H1 (cell line): ENCODE measurements around the gene RIMBP2. TPM values are rescaled to one million over a fixed set of nuclear protein-coding genes. Genes with fewer than 3 reads are reported as not detected.

Source experiments
- CTCF ChIA-PET: fragments of 300-600 bp; sonication (Branson Sonifier 250); formaldehyde crosslinking; loops from one replicate; lab custom pipeline; 2021; ENCODE audit not compliant: partially characterized antibody; lab: Charles Lee
- POLR2A ChIA-PET: fragments of 300-600 bp; sonication (Branson Sonifier 250); formaldehyde crosslinking; loops from one replicate; lab custom pipeline; 2021; ENCODE audit warnings: inconsistent platforms; ENCODE audit not compliant: partially characterized antibody; lab: Charles Lee
- DNase-seq, 2 experiments: peaks; one replicate each; pipeline versions ENCODE4 v3.0.0 to v3.0.0-alpha.2; 2010 to 2022; ENCODE audit warnings: low spot score in 2 of 2, low read depth in 1 of 2, mixed read lengths in 1 of 2
- FAIRE-seq: peaks from 2 replicates; lab custom pipeline; 2011; peaks lifted over from hg19 to GRCh38; lab: Jason Lieb, UNC
- H2AFZ ChIP-seq: 2 replicates; pipeline ENCODE4 v1.8.1; 2012; ENCODE audit warnings: low read length, inconsistent platforms
- H2AK5ac ChIP-seq: 2 replicates; pipeline ENCODE4 v1.6.1; 2013; ENCODE audit warnings: low read depth, low read length
- H2BK120ac ChIP-seq: replicated peaks from 2 replicates; pipeline ENCODE3; 2013; ENCODE audit warnings: low read depth, low read length, inconsistent platforms
- H2BK12ac ChIP-seq: 2 replicates; pipeline ENCODE4 v1.6.1; 2013; ENCODE audit warnings: low read depth, low read length
- H2BK15ac ChIP-seq: 2 replicates; pipeline ENCODE4 v1.6.1; 2013; ENCODE audit warnings: low read length
- H2BK20ac ChIP-seq: 2 replicates; pipeline ENCODE4 v1.6.1; 2013; ENCODE audit warnings: low read length
- H2BK5ac ChIP-seq: 2 replicates; pipeline ENCODE4 v1.6.1; 2013; ENCODE audit warnings: low read depth, low read length
- H3K14ac ChIP-seq: 2 replicates; pipeline ENCODE4 v1.6.1; 2013; ENCODE audit warnings: inconsistent platforms; ENCODE audit not compliant: insufficient read length
- H3K18ac ChIP-seq: 2 replicates; pipeline ENCODE4 v1.6.1; 2013; ENCODE audit warnings: low read length; ENCODE audit errors: extremely low read depth
- H3K23ac ChIP-seq: 2 replicates; pipeline ENCODE4 v1.6.1; 2013; ENCODE audit warnings: inconsistent platforms; ENCODE audit not compliant: insufficient read length
- H3K23me2 ChIP-seq: 2 replicates; pipeline ENCODE4 v1.6.1; 2013; ENCODE audit warnings: low read depth, low read length
- H3K27ac ChIP-seq: 2 replicates; pipeline ENCODE4 v1.6.1; 2011; ENCODE audit warnings: low read depth, low read length, inconsistent platforms
- H3K27me3 ChIP-seq, 4 experiments: replicated peaks in 1 of 4; 1 replicate in 1 of 4; 2 replicates in 3 of 4; pipeline versions ENCODE4 v1.6.1 to v1.8.1; 2011 to 2013; ENCODE audit warnings: low read length in 3 of 4, mild to moderate bottlenecking in 3 of 4, inconsistent platforms in 2 of 4, mixed read lengths in 2 of 4, moderate library complexity in 1 of 4; ENCODE audit not compliant: control insufficient read depth in 3 of 4, insufficient read depth in 3 of 4; ENCODE audit errors: extremely low read depth in 1 of 4
- H3K36me3 ChIP-seq, 4 experiments: 2 replicates each; pipeline versions ENCODE4 v1.6.1 to v1.8.1; 2011 to 2013; ENCODE audit warnings: mild to moderate bottlenecking in 4 of 4, low read length in 3 of 4, moderate library complexity in 2 of 4, control low read depth in 1 of 4, inconsistent platforms in 1 of 4; ENCODE audit not compliant: insufficient read depth in 4 of 4, control insufficient read depth in 2 of 4
- H3K4ac ChIP-seq: replicated peaks from 2 replicates; pipeline ENCODE3; 2013; ENCODE audit warnings: low read length, low read depth, mixed read lengths, inconsistent platforms; ENCODE audit not compliant: insufficient read length
- H3K4me1 ChIP-seq, 4 experiments: replicated peaks in 1 of 4; 1 replicate in 1 of 4; 2 replicates in 3 of 4; pipeline versions ENCODE4 v1.6.1 to v1.8.1; 2011 to 2013; ENCODE audit warnings: low read length in 3 of 4, inconsistent platforms in 2 of 4, mixed read lengths in 1 of 4; ENCODE audit not compliant: insufficient read depth in 4 of 4, control insufficient read depth in 3 of 4
- H3K4me2 ChIP-seq, 2 experiments: 2 replicates each; pipeline versions ENCODE4 v1.6.1 to v1.8.1; 2011 to 2013; ENCODE audit warnings: low read depth in 2 of 2, low read length in 2 of 2, control low read depth in 1 of 2, inconsistent platforms in 1 of 2, mild to moderate bottlenecking in 1 of 2; ENCODE audit not compliant: insufficient read depth in 1 of 2
- H3K4me3 ChIP-seq, 4 experiments: fragments of 200-600, 300-600 bp in 1 of 4; sonication (generic), shearing (Covaris generic), sonication (Bioruptor Twin) in 1 of 4; 2 replicates each; pipeline versions ENCODE4 v1.5.1 to v1.8.1; 2011 to 2016; ENCODE audit warnings: low read length in 4 of 4, low read depth in 3 of 4, control low read depth in 2 of 4, inconsistent platforms in 2 of 4, mild to moderate bottlenecking in 2 of 4, mixed read lengths in 1 of 4, moderate library complexity in 1 of 4; ENCODE audit not compliant: insufficient read depth in 2 of 4; ENCODE audit errors: extremely low read depth in 1 of 4
- H3K56ac ChIP-seq: replicated peaks from 2 replicates; pipeline ENCODE3; 2013; ENCODE audit warnings: low read depth, mild to moderate bottlenecking, mixed read lengths, low read length, inconsistent platforms; ENCODE audit not compliant: insufficient read length
- H3K79me1 ChIP-seq: 2 replicates; pipeline ENCODE4 v1.6.1; 2013; ENCODE audit warnings: low read depth, low read length, control low read depth
- H3K79me2 ChIP-seq, 2 experiments: 2 replicates each; pipeline versions ENCODE4 v1.6.1 to v1.8.1; 2012 to 2013; ENCODE audit warnings: low read length in 2 of 2, mild to moderate bottlenecking in 2 of 2, inconsistent platforms in 1 of 2; ENCODE audit not compliant: insufficient read depth in 2 of 2, control insufficient read depth in 1 of 2
- H3K9ac ChIP-seq, 4 experiments: replicated peaks in 1 of 4; 1 replicate in 1 of 4; 2 replicates in 3 of 4; pipeline versions ENCODE4 v1.6.1 to v1.8.1; 2011 to 2013; ENCODE audit warnings: low read depth in 3 of 4, low read length in 3 of 4, control low read depth in 2 of 4, mild to moderate bottlenecking in 2 of 4, moderate library complexity in 2 of 4, inconsistent platforms in 1 of 4; ENCODE audit errors: extremely low read depth in 1 of 4
- H3K9me3 ChIP-seq, 2 experiments: 2 replicates each; pipeline versions ENCODE4 v1.6.1 to v1.8.1; 2012 to 2013; ENCODE audit warnings: mild to moderate bottlenecking in 2 of 2, moderate library complexity in 2 of 2, control low read depth in 1 of 2, inconsistent platforms in 1 of 2, low read depth in 1 of 2, low read length in 1 of 2, mixed read lengths in 1 of 2; ENCODE audit not compliant: insufficient read depth in 2 of 2
- H4K20me1 ChIP-seq, 2 experiments: replicated peaks in 1 of 2; 2 replicates each; pipeline versions ENCODE3 to v1.8.1; 2011 to 2013; ENCODE audit warnings: inconsistent platforms in 2 of 2, low read length in 2 of 2, mild to moderate bottlenecking in 1 of 2; ENCODE audit not compliant: insufficient read depth in 2 of 2, control insufficient read depth in 1 of 2
- H4K5ac ChIP-seq: 2 replicates; pipeline ENCODE4 v1.6.1; 2013; ENCODE audit warnings: low read length, low read depth, mixed read lengths, inconsistent platforms; ENCODE audit not compliant: insufficient read length
- H4K8ac ChIP-seq: 2 replicates; pipeline ENCODE4 v1.8.0; 2013; ENCODE audit warnings: mild to moderate bottlenecking, moderate library complexity, low read length, inconsistent platforms; ENCODE audit not compliant: insufficient read depth; ENCODE audit errors: extremely low read depth
- H4K91ac ChIP-seq: replicated peaks from 2 replicates; pipeline ENCODE3; 2013; ENCODE audit warnings: low read length, mixed read lengths, inconsistent platforms; ENCODE audit not compliant: insufficient read length
- ASH2L ChIP-seq: fragments of 200-600, 300-600 bp; sonication (generic); IDR thresholded peaks from one replicate; pipeline ENCODE4 v1.7.1; 2017; ENCODE audit warnings: low read length
- BRCA1 ChIP-seq: IDR thresholded peaks from 2 replicates; pipeline ENCODE4 v1.6.1; 2012; ENCODE audit warnings: low read depth, low read length, improper control_type of control experiment
- CHD2 ChIP-seq: IDR thresholded peaks from 2 replicates; pipeline ENCODE4 v1.6.1; 2012; ENCODE audit warnings: low read length, improper control_type of control experiment
- EP300 ChIP-seq, 2 experiments: IDR thresholded peaks; 1 replicate in 1 of 2; 2 replicates in 1 of 2; pipeline ENCODE4 v1.6.1; 2011 to 2012; ENCODE audit warnings: low read depth in 2 of 2, low read length in 2 of 2, mild to moderate bottlenecking in 2 of 2, borderline replicate concordance in 1 of 2, inconsistent platforms in 1 of 2, moderate library complexity in 1 of 2
- FOSL1 ChIP-seq: IDR thresholded peaks from 2 replicates; pipeline ENCODE4 v1.6.1; 2011; ENCODE audit warnings: mild to moderate bottlenecking, low read depth, low read length, moderate library complexity; ENCODE audit not compliant: insufficient read depth
- HDAC6 ChIP-seq: IDR thresholded peaks from one replicate; pipeline ENCODE4 v1.7.1; 2012; ENCODE audit warnings: low read depth, mild to moderate bottlenecking, inconsistent platforms, low read length, moderate library complexity
- JUND ChIP-seq: IDR thresholded peaks from 2 replicates; pipeline ENCODE4 v1.6.1; 2011; ENCODE audit warnings: mild to moderate bottlenecking, improper control_type of control experiment, low read length
- KDM1A ChIP-seq: fragments of 200-600, 300-600 bp; sonication (generic); IDR thresholded peaks from 2 replicates; pipeline ENCODE4 v1.7.1; 2016; ENCODE audit warnings: mild to moderate bottlenecking, low read length, borderline replicate concordance
- NANOG ChIP-seq: IDR thresholded peaks from 2 replicates; pipeline ENCODE4 v1.6.1; 2011; ENCODE audit warnings: low read length, low read depth, mild to moderate bottlenecking, inconsistent platforms; ENCODE audit not compliant: insufficient read depth, poor library complexity, severe bottlenecking
- POLR2AphosphoS5 ChIP-seq: IDR thresholded peaks from 2 replicates; pipeline ENCODE4 v1.6.1; 2011; ENCODE audit warnings: low read depth, low read length
- RFX5 ChIP-seq: IDR thresholded peaks from 2 replicates; pipeline ENCODE4 v1.6.1; 2011; ENCODE audit warnings: low read depth, low read length, improper control_type of control experiment, borderline replicate concordance
- SAP30 ChIP-seq: fragments of 300-600 bp; sonication (generic); IDR thresholded peaks from 2 replicates; pipeline ENCODE4 v1.7.1; 2012; ENCODE audit warnings: low read length, moderate library complexity, mild to moderate bottlenecking, inconsistent platforms; ENCODE audit not compliant: insufficient read depth, insufficient replicate concordance
- SIX5 ChIP-seq: IDR thresholded peaks from 2 replicates; pipeline ENCODE4 v1.6.1; 2011; ENCODE audit warnings: mild to moderate bottlenecking, low read depth, low read length
- TAF1 ChIP-seq: IDR thresholded peaks from 2 replicates; pipeline ENCODE4 v1.6.1; 2011; ENCODE audit warnings: mild to moderate bottlenecking, low read depth, low read length
- ZNF274 ChIP-seq: IDR thresholded peaks from 2 replicates; pipeline ENCODE4 v1.7.0; 2012; ENCODE audit warnings: low read length, borderline replicate concordance; ENCODE audit errors: extremely low read depth
- WGBS, 2 experiments: shearing (Covaris generic) in 1 of 2; methylation state at CpG; one replicate each; pipeline versions ENCODE4 v1.1.6 to v1.1.7; 2013 to 2015; ENCODE audit warnings: low lambda C conversion rate in 2 of 2, mixed read lengths in 2 of 2, inconsistent platforms in 1 of 2, low coverage in 1 of 2, missing lambda C conversion rate in 1 of 2; ENCODE audit not compliant: insufficient replicate concordance in 2 of 2, insufficient coverage in 1 of 2, insufficient read length in 1 of 2; ENCODE audit errors: extremely low coverage in 1 of 2, missing lambda C conversion rate in 1 of 2; 5-methylcytosine and 5-hydroxymethylcytosine counted together
- polyA plus RNA-seq, 7 experiments: library from polyadenylated mRNA; depleted of rRNA in 3 of 7; stranded (reverse) in 5 of 7; unstranded in 2 of 7; fragments of >200 nt in 5 of 7; fragments of 200-250 nt in 2 of 7; gene quantifications; 1 replicate in 5 of 7; 2 replicates in 1 of 7; 4 replicates in 1 of 7; pipeline versions ENCODE4 v1.2.1 to v1.2.3, GENCODE V29; 2011 to 2013; ENCODE audit warnings: missing spikeins in 2 of 7, mixed read lengths in 2 of 7
- total RNA-seq: library from RNA; stranded (reverse); fragmentation: NEBNext Ultra II Directional; extraction: Animal tissue kit (Norgen Biotek cat#: 25700); gene quantifications from 2 replicates; pipeline ENCODE4 v1.2.1, GENCODE V29; 2021

RIMBP2 gene
- total and polyA plus RNA-seq, 2 of the 8 experiments (the other 6 are each of a cell fraction or from before 2014, with no cell fraction given): 0.18 to 0.65 TPM

DNA sequence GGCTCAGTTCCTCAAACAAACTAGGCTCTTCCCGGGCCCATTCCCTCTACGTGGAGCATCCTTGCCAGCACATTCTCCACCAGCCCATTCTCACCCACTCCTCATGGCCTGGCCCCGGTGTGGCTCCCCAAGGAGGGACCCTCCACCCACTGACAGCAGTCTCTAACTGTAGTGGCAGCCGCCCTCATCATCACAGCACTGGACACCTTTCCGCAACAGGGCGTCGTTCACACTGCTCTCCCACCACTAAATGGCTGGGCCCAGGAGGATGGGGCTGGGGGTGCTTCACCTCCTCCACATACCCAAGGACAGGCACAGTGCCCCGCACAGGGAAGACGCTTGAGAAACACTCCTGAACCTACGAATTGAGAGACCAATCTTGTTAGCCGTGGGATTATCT, 123.0 kb downstream of the RIMBP2 start:
- Histone ChIP-seq H4K20me1 (no peaks in the 10 kb centered on the region), H2BK5ac (no peak overlapping the region), H4K91ac (no peak overlapping the region), H3K79me2 (no peaks in the 10 kb centered on the region), H4K8ac (no peak overlapping the region; the same call in 1 of the 2 replicates), H3K27me3 (0 out of 7 replicates have a peak, but pooled peaks cover 0 to 2% (median 0%) of the 10 kb centered on the region in 4 experiments), H2BK20ac (no peak overlapping the region), H3K4ac (no peak overlapping the region), H2AFZ (no peak overlapping the region), H4K5ac (no peak overlapping the region), H3K36me3 (no peaks in the 10 kb centered on the region), H3K18ac (no peak overlapping the region), H2BK15ac (no peak overlapping the region), H2BK120ac (no peak overlapping the region), H3K9me3 (peaks cover 0 to 3% of the 10 kb centered on the region in 2 experiments; a peak in 1 of 4 replicates), H3K23ac (no peak overlapping the region), H3K4me2 (no peak overlapping the region), H3K56ac (no peak overlapping the region), H3K9ac (no peak overlapping the region), H3K4me3 (no peak overlapping the region), H3K79me1 (no peaks in the 10 kb centered on the region), H3K4me1 (peaks cover 0 to 2% (median 0%) of the 10 kb centered on the region in 4 experiments; a peak in 1 of 7 replicates), H3K27ac (no peak overlapping the region), H2BK12ac (no peak overlapping the region), H3K14ac (no peak overlapping the region), H2AK5ac (no peak overlapping the region), H3K23me2 (no peaks in the 10 kb centered on the region)
- ChIA-PET POLR2A (no interaction called here), CTCF (no interaction called here)
- WGBS, 2 experiments: 84% methylated on average over 11 of the region's 11 CpGs; no CpG with 5 or more reads in 1 of the 2 experiments
- DNase-seq (no peak), FAIRE-seq (no peak)
- no peak for TF ChIP-seq CHD2
- no peak for TF ChIP-seq TAF1
- TF ChIP-seq BRCA1: no peak
- TF ChIP-seq SIX5: no peak
- no peak for TF ChIP-seq SAP30
- TF ChIP-seq KDM1A: no peak
- TF ChIP-seq POLR2AphosphoS5: no peak
- no peak for TF ChIP-seq HDAC6
- TF ChIP-seq JUND: no peak
- TF ChIP-seq NANOG: no peak
- no peak for TF ChIP-seq EP300 (IDR thresholded peaks at IDR 0.05; ENCODE audit: borderline replicate concordance in 1 of 2, low read depth in 2 of 2, low read length in 2 of 2)
- no peak for TF ChIP-seq FOSL1
- no peak for TF ChIP-seq ASH2L
- no peak for TF ChIP-seq RFX5
- no peak for TF ChIP-seq ZNF274
